ENCODE results near the gene IRS4.

Gene IRS4
- total RNA-seq = 0 reads per million in 3 donors

DNA sequence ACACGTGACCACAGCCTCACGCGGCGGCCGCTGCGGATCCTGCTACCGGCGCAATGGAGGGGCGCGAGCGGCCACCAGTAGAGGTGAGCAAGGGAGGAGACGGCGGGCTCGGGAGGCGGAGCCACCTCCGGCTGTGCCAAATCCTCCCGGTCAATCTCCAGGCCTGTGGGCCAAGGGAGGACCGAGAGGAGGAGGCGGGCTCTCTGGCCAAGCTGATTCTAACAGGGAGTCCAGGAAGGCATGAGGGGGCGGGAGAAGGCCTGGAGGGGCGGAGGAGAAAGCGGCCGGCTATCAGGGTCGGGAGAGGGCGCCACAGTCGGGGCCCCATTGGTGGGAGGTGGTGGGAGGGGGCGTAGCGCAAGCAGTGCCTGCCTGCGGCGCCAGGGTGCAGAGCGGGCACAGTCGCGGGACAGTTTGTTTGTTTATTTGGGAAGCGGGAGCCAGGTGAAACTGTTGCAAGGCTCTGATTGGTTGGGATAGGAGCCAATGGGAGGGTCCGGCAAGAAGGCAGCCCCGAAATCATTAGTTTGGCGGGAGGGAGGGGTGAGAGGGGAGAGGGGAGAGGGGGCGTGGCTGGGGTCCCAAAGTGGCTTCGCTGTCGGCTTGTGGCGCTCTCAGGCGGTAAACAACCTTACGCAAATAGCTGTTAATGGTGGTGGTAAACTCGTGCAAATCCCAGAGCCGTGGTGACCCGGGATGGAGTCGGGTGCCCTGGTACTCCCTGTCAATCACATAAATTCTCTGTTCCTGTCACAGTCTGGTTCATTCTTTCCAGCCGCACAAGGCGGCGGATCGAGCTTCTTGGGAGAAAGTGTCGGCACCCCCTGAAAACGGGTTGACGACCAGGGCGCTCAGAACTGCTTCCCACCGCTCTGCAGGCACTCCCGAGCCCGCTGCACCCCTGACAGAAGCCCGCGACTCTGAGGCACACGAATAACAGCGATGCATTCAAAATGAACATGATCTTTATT is at the start of gene IRS4:
IRS4 (minus strand) TSS at position 55 of the 971 bp plus-strand sequence.
- Histone ChIP-seq H3K4me3 (ENCODE audit: insufficient read depth, low read depth, low read length, poor library complexity, severe bottlenecking) (no peak within 1 kb of the TSS), H3K27me3 (replicated peaks; ENCODE audit: control insufficient read depth, insufficient read depth, low read length, poor library complexity, severe bottlenecking) (no peaks in the 10 kb centered on the region)
- no peak for DNase-seq

DNA sequence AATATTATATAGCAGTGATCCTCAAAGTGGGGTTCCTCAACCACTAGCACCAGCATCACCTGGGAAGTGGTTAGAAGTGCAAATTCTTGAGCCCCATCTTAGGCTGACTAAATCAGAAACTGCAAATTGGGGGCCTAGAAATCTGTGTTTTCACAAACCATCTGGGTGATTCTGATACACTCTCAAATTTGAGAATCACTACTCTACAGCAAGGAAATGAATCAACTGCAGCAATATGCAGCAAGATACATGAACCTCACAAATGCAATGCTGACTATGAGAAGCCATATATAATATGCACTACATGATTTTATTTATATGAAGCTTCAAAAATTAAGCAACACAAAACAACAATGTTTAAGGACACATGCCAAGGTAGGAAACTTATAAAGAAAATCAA is 36.2 kb upstream of the IRS4 start:
- Histone ChIP-seq H3K9me3 (ENCODE audit: control insufficient read depth, low read length) (no peaks in the 10 kb centered on the region), H3K4me3 (ENCODE audit: insufficient read depth, low read depth, low read length, poor library complexity, severe bottlenecking) (no peak overlapping the region), H3K27me3 (replicated peaks; ENCODE audit: control insufficient read depth, insufficient read depth, low read length, poor library complexity, severe bottlenecking) (no peaks in the 10 kb centered on the region), H3K4me1 (ENCODE audit: control insufficient read depth, insufficient read depth, low read length, poor library complexity, severe bottlenecking) (no peaks in the 10 kb centered on the region), H3K36me3 (ENCODE audit: control insufficient read depth, insufficient read depth, low read length) (no peaks in the 10 kb centered on the region), H3K27ac (ENCODE audit: insufficient read depth, low read length, poor library complexity, severe bottlenecking) (no peak overlapping the region)
- DNase-seq = no peak

More for the DNA sequence above, at the start of gene IRS4:
- Histone ChIP-seq H3K4me1 (ENCODE audit: control insufficient read depth, insufficient read depth, low read length, poor library complexity, severe bottlenecking) (no peaks in the 10 kb centered on the region), H3K36me3 (ENCODE audit: control insufficient read depth, insufficient read depth, low read length) (no peaks in the 10 kb centered on the region), H3K9me3 (ENCODE audit: control insufficient read depth, low read length) (no peaks in the 10 kb centered on the region), H3K27ac (ENCODE audit: insufficient read depth, low read length, poor library complexity, severe bottlenecking) (no peak within 1 kb of the TSS)

DNA sequence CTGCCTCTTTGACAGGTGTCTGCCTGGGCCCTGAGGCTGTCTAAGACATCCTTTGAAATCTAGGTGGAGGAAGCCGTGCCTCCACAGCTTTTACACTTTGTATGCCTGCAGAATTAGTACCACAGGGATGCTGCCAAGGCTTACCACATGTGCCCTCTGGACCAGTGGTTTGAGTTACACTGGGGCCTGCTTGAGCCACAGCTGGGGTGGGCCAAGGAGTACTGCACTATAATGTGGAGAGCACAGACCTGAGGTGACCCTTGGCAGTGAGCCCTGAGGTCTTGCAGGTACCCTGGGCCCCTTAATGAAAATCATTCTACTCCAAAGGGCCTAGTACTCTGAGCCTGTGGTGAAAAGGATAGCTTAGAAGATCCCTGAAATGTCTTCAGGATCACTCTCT is 27.2 kb upstream of the IRS4 start:
- DNase-seq = no peak
- Histone ChIP-seq H3K27ac (ENCODE audit: insufficient read depth, low read length, poor library complexity, severe bottlenecking) (no peak overlapping the region), H3K4me1 (ENCODE audit: control insufficient read depth, insufficient read depth, low read length, poor library complexity, severe bottlenecking) (no peaks in the 10 kb centered on the region), H3K4me3 (ENCODE audit: insufficient read depth, low read depth, low read length, poor library complexity, severe bottlenecking) (no peak overlapping the region), H3K9me3 (ENCODE audit: control insufficient read depth, low read length) (no peaks in the 10 kb centered on the region), H3K27me3 (replicated peaks; ENCODE audit: control insufficient read depth, insufficient read depth, low read length, poor library complexity, severe bottlenecking) (no peaks in the 10 kb centered on the region), H3K36me3 (ENCODE audit: control insufficient read depth, insufficient read depth, low read length) (no peaks in the 10 kb centered on the region)

DNA sequence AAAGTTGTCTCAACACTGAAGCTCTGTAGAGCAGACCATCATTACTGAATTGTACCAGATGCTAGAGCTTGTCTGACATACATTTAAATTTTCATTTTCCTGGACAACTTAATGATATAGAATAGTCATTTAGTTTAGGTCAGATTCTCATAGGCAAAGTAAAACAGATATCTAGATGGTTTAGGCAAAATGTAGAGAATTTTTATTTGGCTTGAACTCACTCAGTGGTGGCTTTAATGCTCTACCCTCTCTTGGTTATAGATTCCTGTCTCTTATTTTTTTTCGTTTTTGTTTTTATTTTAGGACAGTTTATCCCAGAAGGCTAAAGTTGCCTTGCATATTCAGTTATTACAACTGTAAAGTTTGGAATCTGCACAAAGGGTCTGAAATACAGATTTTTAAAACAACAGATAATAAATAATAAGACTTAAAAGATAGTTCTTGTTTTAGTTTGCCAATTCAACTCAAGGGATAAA is 4.0 kb upstream of the IRS4 start:
- no peak overlapping the region for H3K27ac ChIP-seq (ENCODE audit: insufficient read depth, low read length, poor library complexity, severe bottlenecking)
- H3K36me3 ChIP-seq (ENCODE audit: control insufficient read depth, insufficient read depth, low read length) = no peaks in the 10 kb centered on the region
- DNase-seq = no peak
- no peak overlapping the region for H3K4me3 ChIP-seq (ENCODE audit: insufficient read depth, low read depth, low read length, poor library complexity, severe bottlenecking)
- no peaks in the 10 kb centered on the region for H3K9me3 ChIP-seq (ENCODE audit: control insufficient read depth, low read length)
- H3K27me3 ChIP-seq (replicated peaks; ENCODE audit: control insufficient read depth, insufficient read depth, low read length, poor library complexity, severe bottlenecking) = no peaks in the 10 kb centered on the region
- H3K4me1 ChIP-seq (ENCODE audit: control insufficient read depth, insufficient read depth, low read length, poor library complexity, severe bottlenecking) = no peaks in the 10 kb centered on the region

DNA sequence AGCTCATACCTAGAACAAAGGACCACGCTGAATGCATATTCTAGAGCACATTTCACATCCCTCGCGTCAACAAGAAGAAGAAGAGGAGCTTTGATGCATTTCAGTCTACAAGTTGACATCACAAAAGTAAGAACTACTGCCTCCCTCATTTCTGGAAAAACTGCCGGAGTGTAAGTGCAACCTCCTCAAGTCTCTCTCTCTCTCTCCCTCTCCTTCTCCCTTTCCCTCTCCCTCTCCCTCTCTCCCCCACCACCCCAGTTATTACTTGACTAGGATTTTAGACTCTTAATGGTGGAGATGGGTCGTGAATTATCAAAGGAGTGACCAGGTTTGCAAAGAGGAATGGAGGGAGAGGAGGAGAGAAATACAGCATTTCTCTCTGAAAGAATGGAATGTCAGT is 1.4 kb upstream of the IRS4 start:
- Histone ChIP-seq H3K9me3 (ENCODE audit: control insufficient read depth, low read length) (no peaks in the 10 kb centered on the region), H3K27me3 (replicated peaks; ENCODE audit: control insufficient read depth, insufficient read depth, low read length, poor library complexity, severe bottlenecking) (no peaks in the 10 kb centered on the region), H3K27ac (ENCODE audit: insufficient read depth, low read length, poor library complexity, severe bottlenecking) (no peak overlapping the region), H3K4me1 (ENCODE audit: control insufficient read depth, insufficient read depth, low read length, poor library complexity, severe bottlenecking) (no peaks in the 10 kb centered on the region), H3K36me3 (ENCODE audit: control insufficient read depth, insufficient read depth, low read length) (no peaks in the 10 kb centered on the region), H3K4me3 (ENCODE audit: insufficient read depth, low read depth, low read length, poor library complexity, severe bottlenecking) (no peak overlapping the region)
- no peak for DNase-seq

DNA sequence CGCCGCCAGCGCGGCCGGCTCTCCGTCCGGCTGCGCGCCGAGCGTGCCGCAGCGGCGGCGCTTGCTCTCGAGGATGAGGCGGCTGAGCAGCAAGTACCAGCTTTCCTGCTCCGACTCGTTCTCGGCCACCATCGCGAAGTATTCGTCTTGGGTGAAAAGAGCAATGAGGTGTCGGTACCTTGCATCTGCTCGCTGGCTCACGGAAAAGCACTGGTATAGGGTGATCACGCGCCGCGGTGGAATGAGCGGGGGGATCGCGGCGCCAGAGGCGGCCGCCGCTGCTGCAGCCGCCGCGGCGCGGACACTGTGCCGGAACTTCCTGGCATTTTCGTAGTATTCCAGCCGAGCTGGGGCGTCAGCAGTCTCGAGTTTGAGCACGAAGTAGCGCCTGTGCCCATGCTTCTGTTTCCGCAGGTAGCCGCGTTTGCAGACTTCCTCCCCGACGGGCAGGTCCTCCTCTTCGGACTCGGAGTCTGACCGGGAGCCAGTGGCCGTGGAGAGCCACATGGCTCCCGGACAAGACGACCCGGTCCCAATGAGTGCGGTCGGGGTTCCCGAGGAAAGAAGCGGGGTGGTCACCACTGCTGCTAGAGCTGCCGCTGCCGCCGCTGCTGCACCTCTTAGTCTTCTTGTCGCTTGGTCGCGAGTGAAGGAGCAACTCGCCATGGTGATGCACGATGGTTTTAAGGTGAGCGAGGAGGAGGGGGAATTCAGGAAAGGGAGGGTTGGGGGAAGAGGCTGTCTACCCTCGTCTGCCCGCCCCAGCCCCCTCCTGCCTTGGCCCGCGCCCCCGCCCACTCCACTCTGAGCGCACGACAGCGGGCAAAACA is 469 bp downstream of the IRS4 start:
- H3K4me3 ChIP-seq (ENCODE audit: insufficient read depth, low read depth, low read length, poor library complexity, severe bottlenecking) = no peak overlapping the region

DNA sequence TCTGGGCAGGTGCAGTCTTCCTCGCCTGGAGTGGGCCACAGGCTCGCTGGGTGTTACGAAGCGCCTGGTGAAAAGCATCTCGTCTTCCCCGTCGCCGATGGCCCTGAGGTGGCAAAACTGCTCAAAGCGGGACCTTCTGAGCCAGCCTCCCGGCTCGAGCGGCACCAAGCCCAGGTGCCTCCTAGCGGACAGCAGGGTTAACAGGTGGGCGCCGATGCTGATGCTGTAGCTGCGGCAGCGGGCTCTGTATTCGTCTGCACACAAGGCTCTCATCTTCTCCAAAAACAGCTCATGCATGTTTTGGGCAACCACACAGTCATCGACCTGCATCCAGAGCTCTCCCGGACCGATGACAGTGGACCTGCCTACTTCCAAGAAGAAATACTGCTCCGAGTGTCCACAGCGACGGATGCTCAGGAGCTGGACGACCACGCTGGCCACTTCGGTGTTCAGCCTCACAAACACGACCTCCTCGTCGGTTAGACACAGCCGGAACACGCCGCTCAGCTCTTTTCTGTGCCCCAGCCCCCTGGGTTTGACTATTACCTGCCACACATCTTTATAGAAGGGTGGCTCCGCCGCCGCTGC is 1.2 kb downstream of the IRS4 start:
- Histone ChIP-seq H3K4me1 (ENCODE audit: control insufficient read depth, insufficient read depth, low read length, poor library complexity, severe bottlenecking) (no peaks in the 10 kb centered on the region), H3K9me3 (ENCODE audit: control insufficient read depth, low read length) (no peaks in the 10 kb centered on the region), H3K27ac (ENCODE audit: insufficient read depth, low read length, poor library complexity, severe bottlenecking) (no peak overlapping the region), H3K36me3 (ENCODE audit: control insufficient read depth, insufficient read depth, low read length) (no peaks in the 10 kb centered on the region), H3K4me3 (ENCODE audit: insufficient read depth, low read depth, low read length, poor library complexity, severe bottlenecking) (no peak overlapping the region), H3K27me3 (replicated peaks; ENCODE audit: control insufficient read depth, insufficient read depth, low read length, poor library complexity, severe bottlenecking) (no peaks in the 10 kb centered on the region)
- no peak for DNase-seq

More for the DNA sequence above, 469 bp downstream of the IRS4 start:
- H3K36me3 ChIP-seq (ENCODE audit: control insufficient read depth, insufficient read depth, low read length) = no peaks in the 10 kb centered on the region
- no peaks in the 10 kb centered on the region for H3K27me3 ChIP-seq (replicated peaks; ENCODE audit: control insufficient read depth, insufficient read depth, low read length, poor library complexity, severe bottlenecking)
- DNase-seq = no peak
- no peak overlapping the region for H3K27ac ChIP-seq (ENCODE audit: insufficient read depth, low read length, poor library complexity, severe bottlenecking)
- no peaks in the 10 kb centered on the region for H3K4me1 ChIP-seq (ENCODE audit: control insufficient read depth, insufficient read depth, low read length, poor library complexity, severe bottlenecking)
- no peaks in the 10 kb centered on the region for H3K9me3 ChIP-seq (ENCODE audit: control insufficient read depth, low read length)

DNA sequence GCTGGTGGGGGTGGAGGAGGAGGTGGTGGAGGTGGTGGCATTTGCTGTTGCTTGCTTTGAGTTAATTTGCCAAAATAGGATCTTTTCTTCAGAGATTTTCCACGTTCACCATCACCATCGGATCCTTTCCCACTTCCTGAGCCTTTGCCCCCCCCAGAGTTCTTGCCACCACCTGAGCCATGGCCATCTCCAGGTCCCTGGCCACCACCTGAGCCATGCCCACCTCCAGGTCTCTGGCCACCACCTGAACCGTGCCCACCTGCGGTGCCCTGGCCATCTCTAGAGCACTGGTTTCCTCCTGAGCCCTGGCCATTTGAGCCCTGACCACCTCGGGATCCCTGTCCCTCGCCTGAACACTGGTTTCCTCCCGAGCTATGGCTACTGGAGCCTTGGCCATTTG is 1.9 kb downstream of the IRS4 start:
- no peak overlapping the region for H3K4me3 ChIP-seq (ENCODE audit: insufficient read depth, low read depth, low read length, poor library complexity, severe bottlenecking)
- no peaks in the 10 kb centered on the region for H3K4me1 ChIP-seq (ENCODE audit: control insufficient read depth, insufficient read depth, low read length, poor library complexity, severe bottlenecking)
- H3K9me3 ChIP-seq (ENCODE audit: control insufficient read depth, low read length) = no peaks in the 10 kb centered on the region
- no peaks in the 10 kb centered on the region for H3K27me3 ChIP-seq (replicated peaks; ENCODE audit: control insufficient read depth, insufficient read depth, low read length, poor library complexity, severe bottlenecking)
- H3K36me3 ChIP-seq (ENCODE audit: control insufficient read depth, insufficient read depth, low read length) = no peaks in the 10 kb centered on the region
- no peak for DNase-seq
- H3K27ac ChIP-seq (ENCODE audit: insufficient read depth, low read length, poor library complexity, severe bottlenecking) = no peak overlapping the region

DNA sequence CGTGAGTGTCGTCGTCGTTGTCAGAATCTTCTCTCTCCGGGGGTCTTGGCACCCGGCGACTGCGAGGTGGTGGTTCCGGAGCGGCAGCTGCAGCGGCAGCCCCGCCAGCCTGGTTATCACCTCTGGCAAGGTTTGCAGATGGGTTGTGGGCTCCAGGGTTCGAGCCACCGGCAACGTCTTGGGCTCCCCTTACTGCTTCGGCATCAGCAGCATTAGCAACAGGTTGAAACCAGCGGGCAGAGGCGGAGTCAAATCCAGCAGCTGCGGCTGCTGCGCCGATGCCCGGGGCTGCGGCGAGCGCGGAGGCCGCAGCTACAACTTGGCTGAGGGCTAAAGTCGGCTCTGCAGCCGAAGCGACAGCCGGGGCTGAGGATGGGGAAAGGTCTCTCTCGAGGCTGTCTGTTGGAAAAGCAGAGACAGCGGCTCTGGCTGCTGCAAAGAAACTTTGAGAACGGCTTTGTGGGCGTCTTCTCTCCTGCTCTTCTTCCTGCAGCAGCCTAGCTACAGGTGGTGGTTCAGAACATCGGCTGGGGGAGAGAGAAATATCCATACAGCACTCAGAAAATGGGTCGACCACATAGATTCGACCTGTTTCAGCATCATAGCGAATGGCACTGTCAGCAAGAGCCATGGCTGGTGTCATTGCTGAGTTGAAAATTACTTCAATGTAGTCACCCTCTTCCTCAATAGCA is 3.6 kb downstream of the IRS4 start:
- no peaks in the 10 kb centered on the region for H3K36me3 ChIP-seq (ENCODE audit: control insufficient read depth, insufficient read depth, low read length)
- no peak overlapping the region for H3K4me3 ChIP-seq (ENCODE audit: insufficient read depth, low read depth, low read length, poor library complexity, severe bottlenecking)
- H3K27ac ChIP-seq (ENCODE audit: insufficient read depth, low read length, poor library complexity, severe bottlenecking) = no peak overlapping the region
- H3K27me3 ChIP-seq (replicated peaks; ENCODE audit: control insufficient read depth, insufficient read depth, low read length, poor library complexity, severe bottlenecking) = no peaks in the 10 kb centered on the region
- H3K4me1 ChIP-seq (ENCODE audit: control insufficient read depth, insufficient read depth, low read length, poor library complexity, severe bottlenecking) = no peaks in the 10 kb centered on the region
- H3K9me3 ChIP-seq (ENCODE audit: control insufficient read depth, low read length) = no peaks in the 10 kb centered on the region
- no peak for DNase-seq

All from effector memory CD4-positive, alpha-beta T cell (primary cell).